ENCODE measurements around the gene WWOX. TPM values are rescaled to one million over a fixed set of nuclear protein-coding genes. Genes with fewer than 3 reads are reported as not detected.

The WWOX gene
- total and polyA plus RNA-seq, 2 donors (not counting 3 experiments of a cell fraction or from before 2014, with no cell fraction given): 6.2 to 12.5 TPM

DNA sequence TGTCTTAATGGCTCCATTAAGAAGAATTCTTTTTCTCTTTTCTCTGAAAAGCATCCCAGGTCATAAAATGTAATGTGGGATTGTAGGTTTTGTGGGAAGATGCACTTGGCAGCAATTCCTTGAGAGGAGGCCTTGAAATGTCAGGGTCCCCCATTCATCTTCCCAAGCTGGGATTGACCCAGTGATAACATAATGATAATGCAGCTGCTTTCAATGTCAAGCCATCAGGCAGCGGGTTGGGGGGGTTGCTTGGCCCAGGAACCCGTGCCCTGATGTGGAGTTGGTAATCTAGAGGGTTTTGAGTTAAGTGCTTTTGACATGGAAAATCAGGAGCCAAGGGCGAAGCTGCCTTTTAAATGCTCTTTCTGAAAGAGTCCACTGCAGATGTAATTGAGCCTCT is 484.0 kb downstream of the WWOX start:
- H3K36me3 ChIP-seq (ENCODE audit: control insufficient read depth in 2 of 2, extremely low read depth in 1 of 2, insufficient read depth in 2 of 2, low read length in 2 of 2): no peaks in the 10 kb centered on the region
- H3K9me3 ChIP-seq (replicated peaks; ENCODE audit: control insufficient read depth, insufficient read depth, low read length): peaks cover 3% of the 10 kb centered on the region
- no peak overlapping the region for H3K9ac ChIP-seq (replicated peaks; ENCODE audit: extremely low read depth, insufficient read depth, low read length)
- dilution Hi-C loops (cut with MboI; ENCODE audit: extremely low pct_ligation_motif_present, low sequenced_read_pairs): no loop called here
- no peak for TF ChIP-seq FOS (IDR thresholded peaks at IDR 0.05; ENCODE audit: borderline replicate concordance, insufficient read depth, low read length)
- TF ChIP-seq EZH2 (IDR thresholded peaks at IDR 0.05; ENCODE audit: borderline replicate concordance, low read depth, low read length, severe bottlenecking): no peak
- TF ChIP-seq POLR2A (IDR thresholded peaks at IDR 0.05; ENCODE audit: low read depth, low read length): no peak
- TF ChIP-seq, protein P1, sequence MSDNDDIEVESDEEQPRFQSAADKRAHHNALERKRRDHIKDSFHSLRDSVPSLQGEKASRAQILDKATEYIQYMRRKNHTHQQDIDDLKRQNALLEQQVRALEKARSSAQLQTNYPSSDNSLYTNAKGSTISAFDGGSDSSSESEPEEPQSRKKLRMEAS (IDR thresholded peaks at IDR 0.05; ENCODE audit: insufficient read depth, insufficient read length): no peak
- TF ChIP-seq, protein P2, sequence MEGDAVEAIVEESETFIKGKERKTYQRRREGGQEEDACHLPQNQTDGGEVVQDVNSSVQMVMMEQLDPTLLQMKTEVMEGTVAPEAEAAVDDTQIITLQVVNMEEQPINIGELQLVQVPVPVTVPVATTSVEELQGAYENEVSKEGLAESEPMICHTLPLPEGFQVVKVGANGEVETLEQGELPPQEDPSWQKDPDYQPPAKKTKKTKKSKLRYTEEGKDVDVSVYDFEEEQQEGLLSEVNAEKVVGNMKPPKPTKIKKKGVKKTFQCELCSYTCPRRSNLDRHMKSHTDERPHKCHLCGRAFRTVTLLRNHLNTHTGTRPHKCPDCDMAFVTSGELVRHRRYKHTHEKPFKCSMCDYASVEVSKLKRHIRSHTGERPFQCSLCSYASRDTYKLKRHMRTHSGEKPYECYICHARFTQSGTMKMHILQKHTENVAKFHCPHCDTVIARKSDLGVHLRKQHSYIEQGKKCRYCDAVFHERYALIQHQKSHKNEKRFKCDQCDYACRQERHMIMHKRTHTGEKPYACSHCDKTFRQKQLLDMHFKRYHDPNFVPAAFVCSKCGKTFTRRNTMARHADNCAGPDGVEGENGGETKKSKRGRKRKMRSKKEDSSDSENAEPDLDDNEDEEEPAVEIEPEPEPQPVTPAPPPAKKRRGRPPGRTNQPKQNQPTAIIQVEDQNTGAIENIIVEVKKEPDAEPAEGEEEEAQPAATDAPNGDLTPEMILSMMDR (IDR thresholded peaks at IDR 0.05; ENCODE audit: extremely low read depth in 1 of 2, insufficient read depth in 1 of 2, low read depth in 1 of 2, low read length in 2 of 2): no peak
- no peak for TF ChIP-seq MYC (IDR thresholded peaks at IDR 0.05; ENCODE audit: low read depth, low read length)
- no peak for TF ChIP-seq POLR2AphosphoS5 (IDR thresholded peaks at IDR 0.05; ENCODE audit: insufficient read depth, low read depth, low read length)
- TF ChIP-seq GATA2 (IDR thresholded peaks at IDR 0.05; ENCODE audit: insufficient read depth, insufficient read length, low read depth, low read length): no peak
- TF ChIP-seq JUN (IDR thresholded peaks at IDR 0.05; ENCODE audit: borderline replicate concordance, insufficient read depth, insufficient read length, low read depth): no peak
- intact Hi-C loops (cut with micrococcal nuclease): no loop called here
- POLR2A ChIA-PET: no interaction called here
- no peaks in the 10 kb centered on the region for H4K20me1 ChIP-seq (replicated peaks; ENCODE audit: control insufficient read depth, extremely low read depth, insufficient read depth, low read length)
- no peak for FAIRE-seq
- H3K4me3 ChIP-seq (replicated peaks in 1 of 3; ENCODE audit: insufficient read depth in 1 of 3, low read depth in 1 of 3, low read length in 3 of 3): no peak overlapping the region
- no peak for DNase-seq (ENCODE audit: low read depth, low spot score)
- no peaks in the 10 kb centered on the region for H3K9me1 ChIP-seq (replicated peaks; ENCODE audit: control insufficient read depth, extremely low read depth, insufficient read depth, low read length)
- H3K27ac ChIP-seq (ENCODE audit: insufficient read depth, low read depth, low read length): no peak overlapping the region
- H3K79me2 ChIP-seq (ENCODE audit: control insufficient read depth, insufficient read depth, low read length): no peaks in the 10 kb centered on the region
- no peaks in the 10 kb centered on the region for H3K4me1 ChIP-seq (ENCODE audit: control insufficient read depth, extremely low read depth, insufficient read depth, low read length)
- no TSS peak for BruUV-seq (replicated peaks)
- H2AFZ ChIP-seq (ENCODE audit: low read depth, low read length): no peak overlapping the region
- CTCF ChIA-PET: no interaction called here
- H3K4me2 ChIP-seq (ENCODE audit: insufficient read depth, low read length): no peak overlapping the region
- H3K27me3 ChIP-seq (ENCODE audit: control insufficient read depth in 2 of 2, insufficient read depth in 2 of 2, low read length in 2 of 2): no peaks in the 10 kb centered on the region
